ENCODE data around the gene SHROOM3. TPM values are rescaled to one million over a fixed set of nuclear protein-coding genes. Genes with fewer than 3 reads are reported as not detected.

SHROOM3 gene
- total RNA-seq, 1 experiment from 2014 or later: 27.6 TPM

DNA sequence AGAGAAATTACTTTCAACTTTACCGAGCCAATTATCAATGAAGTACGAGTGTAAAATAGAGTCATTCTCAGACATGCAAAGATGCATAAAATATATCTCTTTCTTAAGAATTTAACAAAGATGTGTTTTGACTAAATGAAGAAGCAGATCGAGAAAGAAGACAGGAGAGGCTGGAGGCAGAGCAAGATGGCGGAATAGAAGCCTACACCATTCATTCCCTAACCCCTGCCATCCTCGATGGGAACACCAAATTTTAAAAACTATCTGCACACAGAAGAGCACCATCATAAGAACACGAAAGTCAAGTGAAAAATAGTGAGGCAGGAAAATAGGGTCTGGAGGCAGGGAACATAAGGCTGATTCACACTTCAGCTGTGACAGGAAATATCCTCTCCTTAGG lies 49.1 kb upstream of the SHROOM3 start:
- Mint-ChIP-seq H3K4me3 (no peak overlapping the region), H3K9me3 (peaks cover 9 to 10% of the 10 kb centered on the region in 2 experiments), H3K4me1 (peaks cover 34 to 37% of the 10 kb centered on the region in 2 experiments), H3K36me3 (ENCODE audit: insufficient read depth in 1 of 3, low read depth in 3 of 3) (peaks cover 8 to 21% (median 13%) of the 10 kb centered on the region in 3 experiments), H3K27ac (no peak overlapping the region), H3K27me3 (ENCODE audit: low read depth) (no peaks in the 10 kb centered on the region)
- H2BK5ac ChIP-seq (ENCODE audit: insufficient read length, low read length): no peak overlapping the region
- H2BK120ac ChIP-seq (ENCODE audit: low read depth, low read length, poor library complexity, severe bottlenecking): no peak overlapping the region
- no peaks in the 10 kb centered on the region for H3K27me3 ChIP-seq (ENCODE audit: insufficient read depth, low read length)
- no peaks in the 10 kb centered on the region for H4K20me1 ChIP-seq (ENCODE audit: control insufficient read depth, insufficient read depth, insufficient read length)
- H4K91ac ChIP-seq (ENCODE audit: insufficient read length, low read depth, low read length): no peak overlapping the region
- DNase-seq: no peak
- no peaks in the 10 kb centered on the region for H3K23me2 ChIP-seq (ENCODE audit: insufficient read length, low read depth, low read length, poor library complexity, severe bottlenecking)
- no peak overlapping the region for H3K9ac ChIP-seq (ENCODE audit: extremely low read depth, insufficient read length, low read length)
- H4K5ac ChIP-seq (ENCODE audit: insufficient read length, low read depth, low read length): no peak overlapping the region
- H2AK5ac ChIP-seq (ENCODE audit: insufficient read length, low read length): no peak overlapping the region
- H3K18ac ChIP-seq (ENCODE audit: insufficient read length, low read depth, low read length): no peak overlapping the region
- no peak overlapping the region for H3K56ac ChIP-seq (ENCODE audit: insufficient read length, low read depth, low read length)
- no peak overlapping the region for H3K27ac ChIP-seq (ENCODE audit: insufficient read length, low read depth, low read length)
- no peak overlapping the region for H2AFZ ChIP-seq (ENCODE audit: low read length)
- no CpG with 5 or more reads among the region's 6 CpGs for WGBS (ENCODE audit: extremely low coverage, insufficient read length, low lambda C conversion rate)
- H3K79me2 ChIP-seq (ENCODE audit: insufficient read depth, low read length): no peaks in the 10 kb centered on the region
- TF ChIP-seq, protein P1, sequence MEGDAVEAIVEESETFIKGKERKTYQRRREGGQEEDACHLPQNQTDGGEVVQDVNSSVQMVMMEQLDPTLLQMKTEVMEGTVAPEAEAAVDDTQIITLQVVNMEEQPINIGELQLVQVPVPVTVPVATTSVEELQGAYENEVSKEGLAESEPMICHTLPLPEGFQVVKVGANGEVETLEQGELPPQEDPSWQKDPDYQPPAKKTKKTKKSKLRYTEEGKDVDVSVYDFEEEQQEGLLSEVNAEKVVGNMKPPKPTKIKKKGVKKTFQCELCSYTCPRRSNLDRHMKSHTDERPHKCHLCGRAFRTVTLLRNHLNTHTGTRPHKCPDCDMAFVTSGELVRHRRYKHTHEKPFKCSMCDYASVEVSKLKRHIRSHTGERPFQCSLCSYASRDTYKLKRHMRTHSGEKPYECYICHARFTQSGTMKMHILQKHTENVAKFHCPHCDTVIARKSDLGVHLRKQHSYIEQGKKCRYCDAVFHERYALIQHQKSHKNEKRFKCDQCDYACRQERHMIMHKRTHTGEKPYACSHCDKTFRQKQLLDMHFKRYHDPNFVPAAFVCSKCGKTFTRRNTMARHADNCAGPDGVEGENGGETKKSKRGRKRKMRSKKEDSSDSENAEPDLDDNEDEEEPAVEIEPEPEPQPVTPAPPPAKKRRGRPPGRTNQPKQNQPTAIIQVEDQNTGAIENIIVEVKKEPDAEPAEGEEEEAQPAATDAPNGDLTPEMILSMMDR (conservative IDR thresholded peaks at IDR 0.05): no peak
- no peaks in the 10 kb centered on the region for H3K79me1 ChIP-seq (ENCODE audit: insufficient read depth, low read depth, low read length, poor library complexity, severe bottlenecking)
- no peak overlapping the region for H3K4me2 ChIP-seq (ENCODE audit: insufficient read depth, insufficient read length, low read length)
- no peak overlapping the region for H3K14ac ChIP-seq (ENCODE audit: insufficient read depth, low read length)
- H3K4ac ChIP-seq (ENCODE audit: low read depth, low read length): no peak overlapping the region
- no peak overlapping the region for H2BK12ac ChIP-seq (ENCODE audit: insufficient read length, low read depth, low read length)
- H3K23ac ChIP-seq (ENCODE audit: insufficient read length, low read depth, low read length): no peak overlapping the region
- H3T11ph ChIP-seq (ENCODE audit: low read length): no peak overlapping the region
- peaks cover 3% of the 10 kb centered on the region; the same call in 1 of the 2 replicates for H3K4me1 ChIP-seq (ENCODE audit: insufficient read depth, low read length)
- no peak overlapping the region for H4K8ac ChIP-seq (replicated peaks; ENCODE audit: insufficient read length, low read depth, low read length)
- no peak overlapping the region for H2BK20ac ChIP-seq (ENCODE audit: low read depth, low read length, poor library complexity, severe bottlenecking)
- no peak overlapping the region for H2BK15ac ChIP-seq (ENCODE audit: low read depth, low read length)
- no peaks in the 10 kb centered on the region for H3K9me3 ChIP-seq (ENCODE audit: control insufficient read depth, low read depth, low read length)
